Stimulated activated naive B cell treated with anti-CD40 and anti-IgM and Interleukin-4, amounts not matched to agents 10 μg/mL and 1 μg/mL and 100 μg/mL, for 72 hours (primary cell): Measurements from ENCODE around the gene RBBP6.
A peak's percentile ranks its signal among the peaks of the same experiment; 100 is the strongest.

ENCODE experiments used
- ATAC-seq, 2 donors: fragments of 150-1000 bp; cut with Tn5 transposase; replicated peaks; 2 replicates each; pipeline ENCODE4 v1.10.0; 2021; ENCODE audit warnings: moderate library complexity in 1 of 2
- DNase-seq: peaks from one replicate; pipeline ENCODE4 v3.0.0; 2021
- H3K27ac Mint-ChIP-seq: one replicate; pipeline ENCODE4 v1.8.0; 2022; ENCODE audit warnings: mild to moderate bottlenecking, mixed read lengths
- H3K27me3 Mint-ChIP-seq, 2 donors: one replicate each; pipeline ENCODE4 v1.8.0; 2022; ENCODE audit warnings: mixed read lengths in 2 of 2
- H3K36me3 Mint-ChIP-seq, 2 donors: one replicate each; pipeline ENCODE4 v1.8.0; 2022; ENCODE audit warnings: mixed read lengths in 2 of 2, mild to moderate bottlenecking in 1 of 2
- H3K4me1 Mint-ChIP-seq, 2 donors: one replicate each; pipeline ENCODE4 v1.8.0; 2022; ENCODE audit warnings: mixed read lengths in 2 of 2, mild to moderate bottlenecking in 1 of 2
- H3K4me3 Mint-ChIP-seq, 2 donors: one replicate each; pipeline ENCODE4 v1.8.0; 2022; ENCODE audit warnings: mild to moderate bottlenecking in 2 of 2, mixed read lengths in 2 of 2, moderate library complexity in 1 of 2
- H3K9me3 Mint-ChIP-seq, 2 donors: one replicate each; pipeline ENCODE4 v1.8.0; 2022; ENCODE audit warnings: mixed read lengths in 2 of 2, mild to moderate bottlenecking in 1 of 2

RBBP6 gene

DNA sequence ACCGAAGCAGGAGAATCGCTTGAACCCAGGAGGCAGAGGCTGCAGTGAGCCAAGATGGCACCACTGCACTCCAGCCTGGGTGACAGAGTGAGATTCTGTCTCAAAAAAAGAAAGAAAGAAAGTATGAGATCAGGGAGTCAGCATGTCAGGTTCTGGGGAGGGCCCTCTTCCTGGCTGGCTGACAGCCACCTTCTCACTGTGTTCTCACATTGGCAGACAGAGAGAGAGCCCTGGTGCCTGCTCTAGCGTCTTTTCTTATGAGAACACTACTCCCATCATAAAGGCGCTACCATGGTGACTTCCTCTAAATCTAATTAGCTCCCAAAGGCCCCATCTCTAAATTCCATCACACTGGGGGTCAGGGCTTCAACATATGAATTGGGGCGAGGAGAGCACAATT, 27.6 kb upstream of the RBBP6 start:
- Mint-ChIP-seq H3K27me3 (peaks cover 12 to 16% of the 10 kb centered on the region in 2 donors), H3K9me3 (peaks cover 0 to 2% of the 10 kb centered on the region in 2 donors), H3K36me3 (no peaks in the 10 kb centered on the region), H3K4me1 (peaks cover 1% of the 10 kb centered on the region in 2 donors), H3K27ac (no peak overlapping the region), H3K4me3 (no peak overlapping the region)
- DNase-seq: no peak
- ATAC-seq: no peak

GRCh38 chr16:24514096-24514495, 25.3 kb upstream of the RBBP6 start:
- Mint-ChIP-seq H3K4me1 (peaks cover 5 to 7% of the 10 kb centered on the region in 2 donors), H3K36me3 (no peaks in the 10 kb centered on the region), H3K27me3 (peaks cover 9 to 16% of the 10 kb centered on the region in 2 donors), H3K9me3 (peaks cover 0 to 2% of the 10 kb centered on the region in 2 donors), H3K27ac (no peak overlapping the region), H3K4me3 (no peak overlapping the region)
- no peak for ATAC-seq
- no peak for DNase-seq

- H3K9me3 Mint-ChIP-seq: peaks cover 0 to 2% of the 10 kb centered on the region in 2 donors
- ATAC-seq: no peak
- DNase-seq: no peak
- H3K4me1 Mint-ChIP-seq: peaks cover 5 to 7% of the 10 kb centered on the region in 2 donors
- H3K36me3 Mint-ChIP-seq: no peaks in the 10 kb centered on the region
- H3K27ac Mint-ChIP-seq: no peak overlapping the region
- H3K27me3 Mint-ChIP-seq: peaks cover 8 to 16% of the 10 kb centered on the region in 2 donors
- H3K4me3 Mint-ChIP-seq: no peak overlapping the region
Measured at GRCh38 chr16:24515186-24515585, 24.2 kb upstream of the RBBP6 start.

- Mint-ChIP-seq H3K4me1 (peaks cover 5 to 7% of the 10 kb centered on the region in 2 donors), H3K36me3 (no peaks in the 10 kb centered on the region), H3K4me3 (peak overlapping the region; percentile 58 to 72), H3K27me3 (peaks cover 8 to 16% of the 10 kb centered on the region in 2 donors), H3K9me3 (no peaks in the 10 kb centered on the region), H3K27ac (no peak overlapping the region)
- DNase-seq (peak; percentile 61), ATAC-seq (peak; percentile 81 to 83)
Measured at GRCh38 chr16:24516900-24517669, 22.3 kb upstream of the RBBP6 start.

DNA sequence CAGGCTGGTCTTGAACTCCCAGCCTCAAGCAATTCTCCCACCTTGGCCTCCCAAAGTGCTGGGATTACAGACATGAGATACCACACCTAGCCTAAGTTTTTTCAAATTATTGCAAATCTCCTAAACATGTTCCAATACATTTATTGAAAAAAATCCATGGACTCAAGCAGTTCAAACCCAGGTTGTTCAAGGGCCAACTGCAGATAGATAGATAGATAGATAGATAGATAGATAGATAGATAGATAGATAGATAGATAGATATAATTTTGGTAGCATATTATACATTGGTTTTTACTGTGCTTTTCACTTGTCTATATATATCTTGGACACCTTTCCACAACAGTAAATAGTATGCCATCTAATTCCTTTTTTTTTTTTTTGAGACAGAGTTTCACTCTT, 20.9 kb upstream of the RBBP6 start:
- no peaks in the 10 kb centered on the region for H3K9me3 Mint-ChIP-seq

GRCh38 chr16:24520983-24521382, 18.4 kb upstream of the RBBP6 start:
- ATAC-seq: no peak
- no peak for DNase-seq
- peaks cover 5 to 8% of the 10 kb centered on the region in 2 donors for H3K27me3 Mint-ChIP-seq
- H3K4me1 Mint-ChIP-seq: peaks cover 7% of the 10 kb centered on the region in 2 donors
- H3K9me3 Mint-ChIP-seq: no peaks in the 10 kb centered on the region
- H3K4me3 Mint-ChIP-seq: no peak overlapping the region
- H3K36me3 Mint-ChIP-seq: no peaks in the 10 kb centered on the region
- no peak overlapping the region for H3K27ac Mint-ChIP-seq

More for the DNA sequence above, 20.9 kb upstream of the RBBP6 start:
- Mint-ChIP-seq H3K4me3 (no peak overlapping the region), H3K36me3 (no peaks in the 10 kb centered on the region), H3K27ac (no peak overlapping the region), H3K27me3 (peaks cover 8% of the 10 kb centered on the region in 2 donors), H3K4me1 (peaks cover 5 to 7% of the 10 kb centered on the region in 2 donors)
- ATAC-seq (no peak), DNase-seq (no peak)

DNA sequence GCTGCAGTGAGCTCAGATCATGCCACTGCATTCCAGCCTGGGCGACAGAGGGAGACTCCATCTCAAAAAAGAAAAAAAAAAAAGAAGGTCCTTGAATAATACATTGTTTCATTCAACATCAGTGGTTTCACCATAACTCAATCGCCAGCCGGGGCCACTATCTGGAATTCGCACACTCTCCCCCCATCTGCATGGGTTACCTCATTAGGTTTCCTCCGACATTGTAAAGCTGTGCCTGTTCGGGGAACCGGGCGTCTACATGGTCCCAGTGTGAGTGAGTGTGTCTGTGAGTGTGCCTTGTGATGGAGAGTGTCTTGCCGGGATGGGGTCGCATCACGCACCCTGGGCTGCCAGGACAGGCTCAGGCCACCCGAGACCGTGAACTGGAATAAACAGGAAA, 16.6 kb upstream of the RBBP6 start:
- H3K4me1 Mint-ChIP-seq: peaks cover 0 to 2% of the 10 kb centered on the region in 2 donors
- H3K27ac Mint-ChIP-seq: no peak overlapping the region

DNA sequence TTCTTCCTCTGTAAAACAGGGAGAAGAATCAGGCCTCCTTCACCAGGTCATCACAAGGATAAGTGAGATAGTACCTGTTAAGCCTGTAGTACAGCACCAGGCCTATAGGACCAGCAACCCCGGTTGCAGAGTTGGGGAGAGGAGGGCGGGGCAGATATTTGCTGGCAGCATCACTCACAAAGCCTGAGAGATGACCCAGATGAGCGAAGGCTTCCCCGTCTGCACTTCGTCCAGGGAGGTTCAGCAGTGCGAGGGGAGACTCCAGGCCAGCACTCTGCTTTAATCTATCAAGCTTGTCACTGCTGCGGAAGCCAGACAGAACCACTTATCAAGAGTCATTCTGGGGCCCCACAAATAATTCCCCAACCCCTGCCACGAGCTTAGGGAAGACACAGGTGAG, 15.8 kb upstream of the RBBP6 start:
- peaks cover 0 to 2% of the 10 kb centered on the region in 2 donors for H3K4me1 Mint-ChIP-seq
- no peak for ATAC-seq

More for the DNA sequence above, 16.6 kb upstream of the RBBP6 start:
- H3K27me3 Mint-ChIP-seq: no peaks in the 10 kb centered on the region
- no peaks in the 10 kb centered on the region for H3K9me3 Mint-ChIP-seq
- no peak for DNase-seq
- no peak for ATAC-seq
- no peak overlapping the region for H3K4me3 Mint-ChIP-seq
- no peaks in the 10 kb centered on the region for H3K36me3 Mint-ChIP-seq

DNA sequence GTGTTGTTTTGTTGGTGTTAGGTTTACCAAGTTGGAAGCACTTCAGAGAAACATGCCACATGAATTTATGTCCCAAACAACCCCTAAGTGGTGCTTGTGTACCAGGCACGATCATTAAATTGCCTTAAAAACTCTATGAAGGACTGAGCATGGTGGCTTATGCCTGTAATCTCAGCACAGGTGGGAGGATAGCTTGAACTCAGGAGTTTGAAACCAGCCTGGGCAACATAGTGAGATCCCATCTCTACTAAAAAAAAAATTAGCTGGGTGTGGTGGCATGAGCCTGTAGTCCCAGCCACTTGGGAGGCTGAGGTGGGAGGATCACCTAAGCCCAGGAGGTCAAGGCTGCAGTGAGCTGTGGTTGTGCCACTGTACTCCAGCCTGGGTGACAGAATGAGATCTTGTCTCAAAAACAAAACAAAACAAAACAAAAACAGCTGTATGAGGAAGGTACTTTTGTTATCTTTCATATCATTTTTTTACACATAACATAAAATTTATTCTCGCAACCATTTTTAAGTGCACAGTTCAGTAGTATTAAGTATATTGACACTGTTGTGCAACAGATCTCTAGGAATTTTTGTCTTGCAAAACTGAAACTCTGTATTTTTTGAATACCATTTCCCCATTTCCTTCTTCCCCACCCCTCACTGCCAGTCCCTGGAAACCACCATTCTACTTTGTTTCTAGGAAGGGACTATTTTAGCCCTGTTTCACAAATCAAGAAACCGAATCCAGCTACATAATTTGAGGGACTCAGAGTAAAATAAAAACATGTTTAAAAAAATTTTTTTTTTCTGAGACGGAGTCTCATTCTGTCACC, 14.3 kb upstream of the RBBP6 start:
- Mint-ChIP-seq H3K27me3 (no peaks in the 10 kb centered on the region), H3K4me1 (peaks cover 0 to 2% of the 10 kb centered on the region in 2 donors), H3K27ac (no peak overlapping the region), H3K4me3 (no peak overlapping the region), H3K9me3 (no peaks in the 10 kb centered on the region), H3K36me3 (no peaks in the 10 kb centered on the region)
- DNase-seq (no peak), ATAC-seq (no peak)

More for the DNA sequence above, 15.8 kb upstream of the RBBP6 start:
- Mint-ChIP-seq H3K9me3 (no peaks in the 10 kb centered on the region), H3K27me3 (no peaks in the 10 kb centered on the region), H3K27ac (no peak overlapping the region), H3K4me3 (no peak overlapping the region), H3K36me3 (no peaks in the 10 kb centered on the region)
- DNase-seq: no peak

DNA sequence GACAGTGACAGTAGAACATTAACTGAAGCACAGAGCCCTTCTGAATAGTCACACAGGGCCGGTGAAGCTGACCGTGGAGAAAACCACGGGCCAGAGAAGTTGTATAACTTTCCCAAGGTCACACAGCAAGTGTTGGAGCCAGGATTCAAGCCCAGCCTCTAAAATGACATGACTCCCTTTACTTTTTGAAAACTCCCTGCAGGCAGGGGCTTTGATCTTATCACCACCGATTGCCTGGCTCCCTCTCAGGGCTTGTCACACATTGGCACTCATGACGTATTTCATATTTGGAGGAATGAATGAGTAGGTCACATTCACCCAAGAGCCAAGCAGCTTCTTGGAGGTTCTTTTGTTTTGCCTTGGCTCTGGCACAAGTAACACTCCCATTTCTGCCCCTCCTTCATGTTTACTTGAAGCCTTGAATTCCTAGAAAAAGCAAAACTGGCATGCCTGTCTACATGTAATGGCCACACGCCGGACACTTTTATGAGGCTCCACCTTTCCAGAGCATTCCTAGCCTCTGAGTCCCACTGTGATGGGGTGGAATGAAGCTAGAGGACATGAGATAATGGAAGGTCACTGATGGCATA, 13.3 kb upstream of the RBBP6 start:
- Mint-ChIP-seq H3K27me3 (no peaks in the 10 kb centered on the region), H3K4me1 (peaks cover 0 to 2% of the 10 kb centered on the region in 2 donors), H3K4me3 (no peak overlapping the region), H3K27ac (peak overlapping the region; percentile 22), H3K36me3 (no peaks in the 10 kb centered on the region), H3K9me3 (no peaks in the 10 kb centered on the region)
- DNase-seq (no peak), ATAC-seq (no peak)

- ATAC-seq (no peak), DNase-seq (no peak)
- Mint-ChIP-seq H3K36me3 (no peaks in the 10 kb centered on the region), H3K4me3 (no peak overlapping the region), H3K9me3 (no peaks in the 10 kb centered on the region), H3K27me3 (no peaks in the 10 kb centered on the region), H3K4me1 (peaks cover 0 to 2% of the 10 kb centered on the region in 2 donors), H3K27ac (no peak overlapping the region)
Measured at GRCh38 chr16:24526701-24527495, 12.5 kb upstream of the RBBP6 start.

GRCh38 chr16:24531166-24531565, 8.2 kb upstream of the RBBP6 start:
- no peak for DNase-seq
- ATAC-seq: no peak
- Mint-ChIP-seq H3K4me3 (no peak overlapping the region), H3K36me3 (no peaks in the 10 kb centered on the region), H3K4me1 (no peaks in the 10 kb centered on the region), H3K9me3 (no peaks in the 10 kb centered on the region), H3K27ac (no peak overlapping the region), H3K27me3 (peaks cover 7 to 8% of the 10 kb centered on the region in 2 donors)

GRCh38 chr16:24534620-24535019, 4.7 kb upstream of the RBBP6 start:
- ATAC-seq (no peak), DNase-seq (no peak)
- no peak overlapping the region for H3K27ac Mint-ChIP-seq
- peaks cover 0 to 3% of the 10 kb centered on the region in 2 donors for H3K4me1 Mint-ChIP-seq
- H3K9me3 Mint-ChIP-seq: no peaks in the 10 kb centered on the region
- H3K27me3 Mint-ChIP-seq: peaks cover 7 to 8% of the 10 kb centered on the region in 2 donors
- H3K36me3 Mint-ChIP-seq: peaks cover 2 to 3% of the 10 kb centered on the region in 2 donors
- H3K4me3 Mint-ChIP-seq: no peak overlapping the region

- H3K9me3 Mint-ChIP-seq: no peaks in the 10 kb centered on the region
- no peak for DNase-seq
- H3K36me3 Mint-ChIP-seq: peaks cover 2 to 8% of the 10 kb centered on the region in 2 donors
- peaks cover 3 to 4% of the 10 kb centered on the region in 2 donors for H3K4me1 Mint-ChIP-seq
- H3K27me3 Mint-ChIP-seq: peaks cover 7 to 8% of the 10 kb centered on the region in 2 donors
- no peak overlapping the region for H3K27ac Mint-ChIP-seq
- H3K4me3 Mint-ChIP-seq: no peak overlapping the region
- ATAC-seq: no peak
Measured at GRCh38 chr16:24535827-24536226, 3.5 kb upstream of the RBBP6 start.
